ENCODE results near the gene GUCY1B1. TPM values are rescaled to one million over a fixed set of nuclear protein-coding genes. Genes with fewer than 3 reads are reported as not detected.

Gene GUCY1B1
- polyA plus RNA-seq, 3 donors, result 0.60 to 0.89 (median 0.72) TPM

GRCh38 chr4:155805016-155805415, 46.2 kb downstream of the GUCY1B1 start:
- Histone ChIP-seq H3K79me2 (ENCODE audit: insufficient read depth, low read length) (no peaks in the 10 kb centered on the region), H3K9me3 (replicated peaks in 1 of 2; ENCODE audit: control insufficient read depth in 1 of 2, insufficient read depth in 1 of 2, low read length in 2 of 2) (no peaks in the 10 kb centered on the region), H2AFZ (ENCODE audit: insufficient read depth, low read depth, low read length, poor library complexity, severe bottlenecking) (no peak overlapping the region), H3K4me1 (ENCODE audit: control insufficient read depth in 1 of 2, insufficient read depth in 2 of 2, low read length in 2 of 2) (no peaks in the 10 kb centered on the region), H3K27me3 (ENCODE audit: control insufficient read depth in 2 of 2, insufficient read depth in 2 of 2, low read length in 2 of 2) (no peaks in the 10 kb centered on the region), H4K20me1 (ENCODE audit: insufficient read depth, low read length) (no peaks in the 10 kb centered on the region), H3K4me3 (replicated peaks in 1 of 3; ENCODE audit: low read depth in 2 of 3, low read length in 3 of 3) (no peak overlapping the region), H3K27ac (ENCODE audit: low read depth in 1 of 2, low read length in 2 of 2) (no peak overlapping the region), H3K9ac (ENCODE audit: insufficient read depth, low read length, poor library complexity, severe bottlenecking) (no peak overlapping the region), H3K36me3 (replicated peaks in 1 of 2; ENCODE audit: control insufficient read depth in 1 of 2, insufficient read depth in 2 of 2, low read length in 2 of 2) (no peaks in the 10 kb centered on the region), H3K4me2 (replicated peaks; ENCODE audit: extremely low read depth, low read length, poor library complexity, severe bottlenecking) (no peak overlapping the region)
- Mint-ChIP-seq H3K4me3 (no peak overlapping the region), H3K9me3 (no peaks in the 10 kb centered on the region), H3K36me3 (no peaks in the 10 kb centered on the region), H3K27me3 (ENCODE audit: low read depth in 3 of 3) (no peaks in the 10 kb centered on the region), H3K4me1 (no peaks in the 10 kb centered on the region), H3K27ac (no peak overlapping the region)
- DNase-seq, result no peak
- WGBS (ENCODE audit: insufficient coverage), result no CpG with 5 or more reads among the region's 1 CpG
- no peak for TF ChIP-seq CTCF (IDR thresholded peaks at IDR 0.05)
- intact Hi-C loops (cut with micrococcal nuclease), result no loop called here

GRCh38 chr4:155807021-155807420, 48.2 kb downstream of the GUCY1B1 start:
- no peak overlapping the region for H3K27ac ChIP-seq (ENCODE audit: low read depth in 1 of 2, low read length in 2 of 2)
- no peaks in the 10 kb centered on the region for H3K4me1 Mint-ChIP-seq
- no peaks in the 10 kb centered on the region for H3K9me3 ChIP-seq (replicated peaks in 1 of 2; ENCODE audit: control insufficient read depth in 1 of 2, insufficient read depth in 1 of 2, low read length in 2 of 2)
- H3K36me3 ChIP-seq (replicated peaks in 1 of 2; ENCODE audit: control insufficient read depth in 1 of 2, insufficient read depth in 2 of 2, low read length in 2 of 2), result no peaks in the 10 kb centered on the region
- no peak overlapping the region for H3K4me2 ChIP-seq (replicated peaks; ENCODE audit: extremely low read depth, low read length, poor library complexity, severe bottlenecking)
- H3K36me3 Mint-ChIP-seq, result no peaks in the 10 kb centered on the region
- no CpG with 5 or more reads among the region's 1 CpG for WGBS (ENCODE audit: insufficient coverage)
- no peaks in the 10 kb centered on the region for H3K27me3 Mint-ChIP-seq (ENCODE audit: low read depth in 3 of 3)
- no peaks in the 10 kb centered on the region for H3K79me2 ChIP-seq (ENCODE audit: insufficient read depth, low read length)
- no peaks in the 10 kb centered on the region for H4K20me1 ChIP-seq (ENCODE audit: insufficient read depth, low read length)
- intact Hi-C loops (cut with micrococcal nuclease), result no loop called here
- no peaks in the 10 kb centered on the region for H3K27me3 ChIP-seq (ENCODE audit: control insufficient read depth in 2 of 2, insufficient read depth in 2 of 2, low read length in 2 of 2)
- H2AFZ ChIP-seq (ENCODE audit: insufficient read depth, low read depth, low read length, poor library complexity, severe bottlenecking), result no peak overlapping the region
- no peaks in the 10 kb centered on the region for H3K9me3 Mint-ChIP-seq
- no peak for TF ChIP-seq CTCF (IDR thresholded peaks at IDR 0.05)
- no peak overlapping the region for H3K4me3 Mint-ChIP-seq
- H3K27ac Mint-ChIP-seq, result no peak overlapping the region
- H3K9ac ChIP-seq (ENCODE audit: insufficient read depth, low read length, poor library complexity, severe bottlenecking), result no peak overlapping the region
- H3K4me3 ChIP-seq (replicated peaks in 1 of 3; ENCODE audit: low read depth in 2 of 3, low read length in 3 of 3), result no peak overlapping the region
- no peak for DNase-seq
- no peaks in the 10 kb centered on the region for H3K4me1 ChIP-seq (ENCODE audit: control insufficient read depth in 1 of 2, insufficient read depth in 2 of 2, low read length in 2 of 2)

Measured in CD14-positive monocyte (primary cell).